Esophagus squamous epithelium (tissue), 4 donors: ENCODE data around the gene TMEM40.

Source experiments
- CTCF ChIP-seq, 6 experiments: fragments of 450-650 bp in 4 of 6; fragments of 200-600 bp in 2 of 6; sonication (generic) in 2 of 6; IDR thresholded peaks; one replicate each; pipeline ENCODE4 v1.5.1; 2016 to 2019; ENCODE audit warnings: antibody characterized with exemption in 6 of 6, mild to moderate bottlenecking in 4 of 6, moderate library complexity in 4 of 6
- POLR2A ChIP-seq, 4 donors: fragments of 450-650 bp; IDR thresholded peaks; one replicate each; pipeline ENCODE4 v1.6.1; 2017; ENCODE audit warnings: antibody characterized with exemption in 4 of 4, mild to moderate bottlenecking in 4 of 4, moderate library complexity in 3 of 4

- TF ChIP-seq POLR2A (IDR thresholded peaks at IDR 0.05) = no peak
- no peak for TF ChIP-seq CTCF (IDR thresholded peaks at IDR 0.05)
These were observed 49.5 kb upstream of the TMEM40 start for GRCh38 chr3:12808587-12808986.
